Smooth muscle cell (in vitro differentiated cells): ENCODE data around the gene IGSF21. TPM values are rescaled to one million over a fixed set of nuclear protein-coding genes. Genes with fewer than 3 reads are reported as not detected.

Source experiments
- DNase-seq: peaks from one replicate; lab custom pipeline; 2025; ENCODE audit not compliant: unreplicated experiment; lab: John Stamatoyannopoulos, UW
- H2AFZ ChIP-seq: fragments of 200-600 bp; sonication (generic); 2 replicates; pipeline ENCODE4 v1.6.0; 2016; ENCODE audit warnings: antibody characterized with exemption, low read depth, mild to moderate bottlenecking
- H3F3A ChIP-seq: fragments of 200-600 bp; sonication (generic); 2 replicates; pipeline ENCODE4 v1.6.0; 2017; ENCODE audit warnings: antibody characterized with exemption, low read depth
- H3K27ac ChIP-seq: fragments of 200-600 bp; sonication (generic); 2 replicates; pipeline ENCODE4 v1.5.1; 2016; ENCODE audit warnings: low read depth, mild to moderate bottlenecking
- H3K27me3 ChIP-seq: fragments of 200-600 bp; sonication (generic); 2 replicates; pipeline ENCODE4 v1.6.1; 2016; ENCODE audit warnings: low read depth, mild to moderate bottlenecking
- H3K36me3 ChIP-seq: fragments of 200-600 bp; sonication (generic); 2 replicates; pipeline ENCODE4 v1.5.1; 2016; ENCODE audit warnings: low read depth
- H3K4me1 ChIP-seq: fragments of 200-600 bp; sonication (generic); 2 replicates; pipeline ENCODE4 v1.5.1; 2016; ENCODE audit warnings: low read depth
- H3K4me2 ChIP-seq: fragments of 200-600 bp; sonication (generic); 2 replicates; pipeline ENCODE4 v1.6.0; 2016; ENCODE audit warnings: mild to moderate bottlenecking
- H3K4me3 ChIP-seq: fragments of 200-600 bp; sonication (generic); 2 replicates; pipeline ENCODE4 v1.5.1; 2016; ENCODE audit warnings: mild to moderate bottlenecking
- H3K79me2 ChIP-seq: fragments of 200-600 bp; sonication (generic); 2 replicates; pipeline ENCODE4 v1.6.0; 2016; ENCODE audit warnings: low read depth, mild to moderate bottlenecking
- H3K9ac ChIP-seq: fragments of 200-600 bp; sonication (generic); 2 replicates; pipeline ENCODE4 v1.6.0; 2016; ENCODE audit warnings: low read depth
- H3K9me3 ChIP-seq: fragments of 200-600 bp; sonication (generic); replicated peaks from 2 replicates; pipeline ENCODE4 v1.5.1; 2016; ENCODE audit warnings: low read depth
- H4K20me1 ChIP-seq: fragments of 200-600 bp; sonication (generic); 2 replicates; pipeline ENCODE4 v1.6.0; 2016; ENCODE audit warnings: low read depth
- CTCF ChIP-seq: fragments of 200-600 bp; sonication (generic); IDR thresholded peaks from 2 replicates; pipeline ENCODE4 v1.5.1; 2017; ENCODE audit warnings: borderline replicate concordance, mild to moderate bottlenecking, antibody characterized with exemption; ENCODE audit not compliant: insufficient read depth, poor library complexity, severe bottlenecking
- WGBS: methylation state at CpG from one replicate; pipeline ENCODE4 v1.1.7; 2016; ENCODE audit warnings: low lambda C conversion rate; 5-methylcytosine and 5-hydroxymethylcytosine counted together
- polyA plus RNA-seq: library from polyadenylated mRNA; unstranded; fragments of >200 nt; fragmentation: Nextera tagmentation; extraction: Ambion mirVana; gene quantifications from 2 replicates; pipeline ENCODE4 v1.2.1, GENCODE V29; 2016
- total RNA-seq: library from RNA; depleted of rRNA; stranded (reverse); fragments of >200 nt; gene quantifications from 2 replicates; pipeline ENCODE4 v1.2.3, GENCODE V29; 2014

The IGSF21 gene
- total and polyA plus RNA-seq, 2 experiments from 2014 or later, result not detected

DNA sequence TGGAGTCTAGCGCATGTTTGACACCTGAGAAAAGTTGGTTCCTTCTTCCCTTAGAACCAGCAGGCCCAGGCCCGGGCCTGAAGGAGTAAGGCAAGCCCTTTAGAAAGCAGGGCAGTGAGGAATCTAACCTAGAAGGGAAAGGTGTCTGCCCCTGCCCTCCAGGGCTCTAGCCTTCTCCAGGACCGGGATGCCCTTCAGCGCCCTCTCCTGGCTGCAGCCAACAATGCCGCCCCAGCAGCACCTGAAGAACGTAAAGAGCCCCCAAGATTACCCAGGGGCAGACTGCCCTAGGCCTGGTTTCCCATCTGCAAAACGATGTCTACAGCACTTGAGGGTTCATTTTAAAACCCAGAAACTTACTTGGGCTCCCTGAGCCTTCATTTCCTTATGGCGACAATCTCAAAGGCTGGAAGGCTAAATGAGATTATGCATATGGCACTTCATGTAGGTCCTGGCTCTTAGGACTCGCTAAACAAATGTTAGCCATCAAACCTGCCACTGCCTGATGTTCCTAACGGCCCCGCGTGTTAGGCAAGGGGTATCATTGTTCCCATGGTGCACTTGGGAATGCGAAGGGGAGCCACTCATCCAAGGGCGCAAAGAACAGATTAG, 266.4 kb downstream of the IGSF21 start:
- Histone ChIP-seq H3K27me3 (no peaks in the 10 kb centered on the region), H2AFZ (no peak overlapping the region), H3K4me3 (no peak overlapping the region), H3K9me3 (no peaks in the 10 kb centered on the region), H3K4me2 (no peak overlapping the region), H3F3A (no peaks in the 10 kb centered on the region), H3K27ac (no peak overlapping the region), H3K79me2 (no peaks in the 10 kb centered on the region), H3K36me3 (no peaks in the 10 kb centered on the region), H3K9ac (no peak overlapping the region), H3K4me1 (no peaks in the 10 kb centered on the region), H4K20me1 (no peaks in the 10 kb centered on the region)
- DNase-seq, result no peak
- TF ChIP-seq CTCF, result peak; percentile 37
- 54% methylated on average over 14 of the region's 14 CpGs for WGBS

GRCh38 chr1:18376661-18377060, 269.1 kb downstream of the IGSF21 start:
- WGBS, result 90% methylated on average over 24 of the region's 24 CpGs
- no peak for TF ChIP-seq CTCF

DNA sequence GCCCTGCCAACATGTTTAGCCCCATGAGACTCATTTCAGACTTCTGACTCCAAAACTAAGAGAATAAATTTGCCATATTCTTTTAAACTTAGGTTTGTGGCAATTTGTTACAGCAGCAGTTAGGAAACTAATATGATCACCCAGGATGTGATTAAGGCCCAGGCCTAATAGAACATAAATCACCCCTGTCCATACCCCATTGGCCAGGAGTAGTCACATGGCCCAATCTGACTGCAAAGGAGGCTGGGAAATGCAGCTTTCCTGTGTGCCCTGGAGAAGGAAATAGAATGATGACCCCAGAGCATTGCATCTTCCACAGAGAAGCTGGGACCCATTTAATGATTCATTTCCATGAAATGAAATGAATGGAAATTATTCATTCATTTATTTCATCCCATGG, 272.7 kb downstream of the IGSF21 start:
- Histone ChIP-seq H3K4me3 (no peak overlapping the region), H3F3A (peaks cover 7% of the 10 kb centered on the region), H3K79me2 (no peaks in the 10 kb centered on the region), H3K27me3 (no peaks in the 10 kb centered on the region), H3K4me1 (peaks cover 7% of the 10 kb centered on the region), H3K27ac (no peak overlapping the region), H3K9ac (no peak overlapping the region), H3K36me3 (no peaks in the 10 kb centered on the region), H3K9me3 (no peaks in the 10 kb centered on the region), H3K4me2 (no peak overlapping the region), H4K20me1 (no peaks in the 10 kb centered on the region), H2AFZ (no peak overlapping the region)
- no peak for DNase-seq
- no peak for TF ChIP-seq CTCF

More at GRCh38 chr1:18376661-18377060, 269.1 kb downstream of the IGSF21 start:
- no peaks in the 10 kb centered on the region for H4K20me1 ChIP-seq
- H3K9me3 ChIP-seq, result no peaks in the 10 kb centered on the region
- no peaks in the 10 kb centered on the region for H3K4me1 ChIP-seq
- H3K4me2 ChIP-seq, result no peak overlapping the region
- no peak for DNase-seq
- H2AFZ ChIP-seq, result no peak overlapping the region
- no peaks in the 10 kb centered on the region for H3K36me3 ChIP-seq
- no peak overlapping the region for H3K27ac ChIP-seq
- no peak overlapping the region for H3K4me3 ChIP-seq
- no peaks in the 10 kb centered on the region for H3F3A ChIP-seq
- no peaks in the 10 kb centered on the region for H3K79me2 ChIP-seq
- H3K9ac ChIP-seq, result no peak overlapping the region
- H3K27me3 ChIP-seq, result no peaks in the 10 kb centered on the region

DNA sequence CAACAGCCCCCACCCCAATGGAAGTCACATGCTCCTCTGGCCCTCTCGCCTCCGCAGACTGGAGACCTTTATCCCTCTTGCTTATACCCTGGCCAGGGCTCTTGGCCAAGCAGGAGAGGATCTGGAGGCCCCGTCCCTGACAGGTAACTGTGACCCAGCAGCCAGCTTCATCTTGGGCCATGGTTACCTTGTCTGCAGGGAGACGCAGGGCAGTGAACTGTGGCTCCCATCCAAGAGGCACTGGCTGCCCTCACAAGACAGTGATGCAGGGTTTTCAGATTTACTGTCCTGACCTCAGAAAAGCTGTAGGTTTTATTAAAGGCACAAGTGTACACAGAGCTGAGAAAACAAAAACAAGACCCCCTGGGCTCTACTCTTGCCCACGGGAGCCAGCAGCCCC, 276.5 kb downstream of the IGSF21 start:
- 83% methylated on average over 5 of the region's 5 CpGs for WGBS
- H3K4me3 ChIP-seq, result no peak overlapping the region
- H3K9ac ChIP-seq, result no peak overlapping the region

More for the DNA sequence above, 276.5 kb downstream of the IGSF21 start:
- H3K27ac ChIP-seq, result no peak overlapping the region
- H3F3A ChIP-seq, result peaks cover 7% of the 10 kb centered on the region
- H4K20me1 ChIP-seq, result no peaks in the 10 kb centered on the region
- peak overlapping the region; percentile 73 for H3K4me2 ChIP-seq
- H3K36me3 ChIP-seq, result no peaks in the 10 kb centered on the region
- DNase-seq, result no peak
- H2AFZ ChIP-seq, result no peak overlapping the region
- no peaks in the 10 kb centered on the region for H3K9me3 ChIP-seq
- H3K79me2 ChIP-seq, result no peaks in the 10 kb centered on the region
- H3K4me1 ChIP-seq, result peaks cover 17% of the 10 kb centered on the region
- no peak for TF ChIP-seq CTCF
- no peaks in the 10 kb centered on the region for H3K27me3 ChIP-seq
